Pancreas (tissue), 10 donors: Measurements from ENCODE around the gene LMO1. TPM values are rescaled to one million over a fixed set of nuclear protein-coding genes. Genes with fewer than 3 reads are reported as not detected.

Experiments
- ATAC-seq, 4 donors: fragments of 200-7000 bp; cut with Tn5 transposase; one replicate each; pipeline versions ENCODE4 v1.8.0 to v1.9.1; 2020; ENCODE audit warnings: mild to moderate bottlenecking in 4 of 4, moderate library complexity in 4 of 4
- DNase-seq, 6 donors: peaks; one replicate each; pipeline ENCODE4 v3.0.0-alpha.2; 2020
- FAIRE-seq: peaks from 2 replicates; lab custom pipeline; 2012; peaks lifted over from hg19 to GRCh38; lab: Jason Lieb, UNC
- H3K27ac ChIP-seq, 4 donors: fragments of 200-600 bp; sonication (generic); 1 replicate in 3 of 4; 2 replicates in 1 of 4; pipeline versions ENCODE4 v1.5.0 to v1.8.0; 2020
- H3K27me3 ChIP-seq, 4 donors: fragments of 200-600 bp; one replicate each; pipeline ENCODE4 v1.8.0; 2021
- H3K36me3 ChIP-seq, 3 donors: fragments of 200-600 bp; sonication (generic) in 1 of 3; one replicate each; pipeline versions ENCODE4 v1.5.0 to v1.8.0; 2020 to 2021
- H3K4me1 ChIP-seq, 3 donors: fragments of 200-600 bp; one replicate each; pipeline ENCODE4 v1.8.0; 2021
- H3K4me3 ChIP-seq, 4 donors: fragments of 200-600 bp; sonication (generic) in 2 of 4; one replicate each; pipeline versions ENCODE4 v1.5.0 to v1.8.0; 2020 to 2021
- H3K9me3 ChIP-seq, 4 donors: fragments of 200-600 bp; one replicate each; pipeline ENCODE4 v1.8.0; 2021
- WGBS, 2 donors: extraction: QIAGEN DNeasy Blood & Tissue Kit; methylation state at CpG; one replicate each; pipeline ENCODE4 v1.1.7; 2013; 5-methylcytosine and 5-hydroxymethylcytosine counted together
- intact Hi-C, 3 donors: fragments of 100-400 bp; cut with DNase I; formaldehyde crosslinking; loops; one replicate each; pipeline versions ENCODE4 v1.11.1 to v1.14.2; 2022
- polyA plus RNA-seq, 2 donors: library from polyadenylated mRNA; stranded (reverse); fragments of 200-250 nt; gene quantifications; one replicate each; pipeline ENCODE4 v1.2.3, GENCODE V29; 2013
- total RNA-seq, 6 donors: library from RNA; stranded (reverse); fragmentation: NEBNext Ultra II Directional in 4 of 6; extraction: Animal tissue kit (Norgen Biotek cat#: 25700) in 4 of 6; gene quantifications; one replicate each; pipeline versions ENCODE4 v1.2.1 to v1.2.4, GENCODE V29; 2021 to 2023
- TF ChIP-seq, protein P1 (sequence below), 4 donors: fragments of 200-600 bp; sonication (generic) in 3 of 4; IDR thresholded peaks; one replicate each; pipeline versions ENCODE4 v1.5.0 to v1.8.0; 2021; ENCODE audit warnings: antibody characterized with exemption in 4 of 4
- donor health status: healthy with polysubstance abuse.
- donor health status: DM: no; HTN: no; CAD: no; lungs with moderate emphysema.
- donor health status: DM: no; HTN: no; CAD: no.
- donor health status: control.
- donor health status: control.
- donor health status: Bipolar disorder and iron deficiency.
- donor health status: DM: yes; HTN: yes; CAD: no.
- donor health status: DM: no; HTN: no; CAD: no.
- donor health status: DM: no; HTN: no; CAD: no.
- donor health status: DM: yes; HTN: yes; CAD: no.

LMO1 gene
- total and polyA plus RNA-seq, 8 donors = 0.14 to 6.8 (median 0.61) TPM

DNA sequence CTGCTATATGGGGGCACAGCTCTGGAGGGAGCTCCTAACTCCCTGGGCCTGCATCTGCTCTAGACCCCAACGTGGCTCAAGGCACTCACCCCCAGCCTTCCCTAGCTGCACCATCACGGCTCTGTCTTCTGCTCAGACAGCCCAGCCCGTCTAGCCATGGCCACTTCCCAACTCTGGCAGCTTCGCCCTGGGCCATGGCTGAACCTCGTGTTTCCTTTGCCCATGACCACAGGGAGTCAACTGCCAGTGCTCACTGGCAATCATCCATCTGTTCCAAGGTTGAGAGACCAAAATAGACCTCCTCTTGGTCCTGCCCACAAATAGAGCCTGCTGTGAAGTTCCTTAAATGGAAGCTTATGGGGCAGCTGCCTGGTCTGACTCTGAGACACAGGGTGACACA is 5.4 kb downstream of the LMO1 start:
- peaks cover 0 to 7% (median 0%) of the 10 kb centered on the region in 4 donors for H3K27me3 ChIP-seq
- no peaks in the 10 kb centered on the region for H3K9me3 ChIP-seq
- H3K4me3 ChIP-seq = no peak overlapping the region
- H3K36me3 ChIP-seq = no peaks in the 10 kb centered on the region
- no peak overlapping the region for H3K27ac ChIP-seq
- peak in 1 of 6 donors; percentile 38 for DNase-seq
- ATAC-seq = no peak
- peaks cover 0 to 4% (median 3%) of the 10 kb centered on the region in 3 donors for H3K4me1 ChIP-seq
- intact Hi-C loops = no loop called here
- WGBS, 2 donors = 65 to 66% methylated on average over 5 of the region's 5 CpGs
- TF ChIP-seq, protein P1, sequence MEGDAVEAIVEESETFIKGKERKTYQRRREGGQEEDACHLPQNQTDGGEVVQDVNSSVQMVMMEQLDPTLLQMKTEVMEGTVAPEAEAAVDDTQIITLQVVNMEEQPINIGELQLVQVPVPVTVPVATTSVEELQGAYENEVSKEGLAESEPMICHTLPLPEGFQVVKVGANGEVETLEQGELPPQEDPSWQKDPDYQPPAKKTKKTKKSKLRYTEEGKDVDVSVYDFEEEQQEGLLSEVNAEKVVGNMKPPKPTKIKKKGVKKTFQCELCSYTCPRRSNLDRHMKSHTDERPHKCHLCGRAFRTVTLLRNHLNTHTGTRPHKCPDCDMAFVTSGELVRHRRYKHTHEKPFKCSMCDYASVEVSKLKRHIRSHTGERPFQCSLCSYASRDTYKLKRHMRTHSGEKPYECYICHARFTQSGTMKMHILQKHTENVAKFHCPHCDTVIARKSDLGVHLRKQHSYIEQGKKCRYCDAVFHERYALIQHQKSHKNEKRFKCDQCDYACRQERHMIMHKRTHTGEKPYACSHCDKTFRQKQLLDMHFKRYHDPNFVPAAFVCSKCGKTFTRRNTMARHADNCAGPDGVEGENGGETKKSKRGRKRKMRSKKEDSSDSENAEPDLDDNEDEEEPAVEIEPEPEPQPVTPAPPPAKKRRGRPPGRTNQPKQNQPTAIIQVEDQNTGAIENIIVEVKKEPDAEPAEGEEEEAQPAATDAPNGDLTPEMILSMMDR (IDR thresholded peaks at IDR 0.05) = no peak
- FAIRE-seq = no peak

DNA sequence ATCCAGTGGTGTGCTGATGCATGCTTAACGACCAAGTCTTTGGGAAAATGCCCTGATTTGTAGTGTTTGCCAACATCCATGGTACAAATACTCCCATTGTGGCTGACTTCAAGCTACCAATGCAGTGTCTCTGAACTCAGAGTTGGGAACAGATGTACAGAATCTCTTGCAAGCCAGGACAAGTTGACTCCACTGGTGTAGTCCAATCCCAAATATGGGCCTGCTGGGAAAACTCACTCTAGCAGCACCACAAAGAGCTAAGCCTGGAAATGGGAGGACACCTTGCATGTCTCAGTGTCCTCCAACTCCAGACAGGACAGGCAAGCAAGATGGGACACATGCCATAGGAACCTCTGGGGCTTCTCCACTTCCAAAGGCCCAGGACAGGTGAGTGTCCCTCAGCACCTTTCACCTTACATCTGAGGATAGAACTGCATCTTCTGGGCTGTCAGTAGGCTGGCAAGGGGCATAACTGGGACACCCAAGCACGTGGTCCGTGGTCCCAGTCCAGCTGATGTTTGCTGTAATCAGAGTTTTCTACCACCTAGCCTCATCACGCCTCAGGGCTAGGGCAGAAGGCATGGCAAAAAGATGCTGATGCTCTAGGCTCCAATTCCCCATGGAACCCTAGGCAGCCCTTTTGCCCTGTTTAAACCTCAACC is 6.5 kb downstream of the LMO1 start:
- peak in 1 of 6 donors; percentile 38 for DNase-seq
- intact Hi-C loops = no loop called here
- 70 to 87% methylated on average over 4 of the region's 4 CpGs for WGBS, 2 donors

DNA sequence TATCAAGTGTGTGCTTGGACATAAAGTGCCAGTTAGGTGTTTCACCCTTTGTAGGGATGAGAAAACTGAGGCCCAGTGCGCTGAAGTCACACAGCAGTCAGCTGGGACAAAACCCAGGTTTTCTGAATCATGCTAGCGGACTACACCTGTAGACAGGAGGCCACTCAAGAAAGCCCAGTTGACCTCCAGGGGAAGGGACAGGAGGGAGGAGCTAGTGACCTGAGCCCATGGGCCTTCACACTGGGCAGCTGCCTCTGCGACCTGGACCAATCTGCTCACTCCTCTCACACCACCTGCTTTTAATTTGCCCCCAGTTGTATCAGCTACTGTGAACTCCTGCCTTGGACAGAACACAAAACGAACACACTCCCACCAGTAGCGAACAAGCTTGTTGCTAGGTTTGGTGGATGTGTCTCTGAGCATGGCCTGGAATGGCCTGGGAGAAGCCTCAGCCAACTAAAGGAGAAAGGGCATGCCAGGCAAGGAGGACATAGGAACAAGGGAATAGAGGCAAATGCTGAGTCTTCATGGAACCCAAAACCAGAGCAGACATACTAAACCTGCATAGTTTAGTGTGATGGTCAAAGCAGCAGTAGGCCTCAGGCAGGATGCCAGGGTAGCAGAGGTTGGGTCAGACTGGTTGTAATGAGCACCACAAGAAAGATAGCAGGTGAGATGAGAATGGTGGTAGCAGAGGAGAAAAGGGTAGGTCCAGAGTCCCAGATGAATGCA is 7.2 kb downstream of the LMO1 start:
- DNase-seq = no peak
- H3K4me3 ChIP-seq = no peak overlapping the region
- H3K36me3 ChIP-seq = no peaks in the 10 kb centered on the region
- no peaks in the 10 kb centered on the region for H3K4me1 ChIP-seq
- peaks cover 0 to 2% (median 0%) of the 10 kb centered on the region in 4 donors for H3K27me3 ChIP-seq
- no peak for FAIRE-seq
- H3K9me3 ChIP-seq = no peaks in the 10 kb centered on the region
- ATAC-seq = no peak
- WGBS, 2 donors = 76 to 78% methylated on average over 5 of the region's 5 CpGs
- TF ChIP-seq, protein P1 (IDR thresholded peaks at IDR 0.05) = no peak
- no peak overlapping the region for H3K27ac ChIP-seq
- intact Hi-C loops = no loop called here

More for the DNA sequence above, 6.5 kb downstream of the LMO1 start:
- H3K27me3 ChIP-seq = peaks cover 0 to 7% (median 0%) of the 10 kb centered on the region in 4 donors
- H3K9me3 ChIP-seq = no peaks in the 10 kb centered on the region
- TF ChIP-seq, protein P1 (IDR thresholded peaks at IDR 0.05) = no peak
- H3K4me3 ChIP-seq = no peak overlapping the region
- ATAC-seq = no peak
- no peaks in the 10 kb centered on the region for H3K4me1 ChIP-seq
- no peaks in the 10 kb centered on the region for H3K36me3 ChIP-seq
- no peak for FAIRE-seq
- no peak overlapping the region for H3K27ac ChIP-seq

DNA sequence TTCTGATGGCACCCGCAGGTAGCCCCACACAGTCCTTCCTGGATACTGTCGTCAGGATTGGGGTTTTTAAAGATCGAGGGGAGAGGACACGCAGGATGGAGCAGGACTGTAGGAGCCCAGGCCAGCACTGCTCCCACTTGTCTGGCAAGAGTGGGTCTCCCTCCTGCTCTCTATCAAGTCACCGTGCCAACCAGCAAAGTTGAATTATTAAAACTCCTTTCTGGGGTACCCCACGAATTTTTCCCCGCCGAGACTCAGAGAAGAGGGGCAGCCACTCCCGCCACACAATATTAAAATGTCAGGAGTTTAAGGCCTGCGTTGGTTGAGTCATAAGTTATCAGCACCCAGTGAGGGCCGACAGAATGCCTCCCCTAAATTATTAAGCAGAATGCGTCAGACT is 10.1 kb downstream of the LMO1 start:
- no peak for ATAC-seq
- Histone ChIP-seq H3K4me1 (no peaks in the 10 kb centered on the region), H3K27me3 (no peaks in the 10 kb centered on the region), H3K27ac (no peak overlapping the region), H3K9me3 (no peaks in the 10 kb centered on the region), H3K4me3 (no peak overlapping the region), H3K36me3 (no peaks in the 10 kb centered on the region)
- no peak for FAIRE-seq
- DNase-seq = no peak
- TF ChIP-seq, protein P1 (IDR thresholded peaks at IDR 0.05) = no peak
- intact Hi-C loops = no loop called here
- WGBS, 2 donors = 70 to 79% methylated on average over 12 of the region's 12 CpGs

GRCh38 chr11:8252946-8253345 is 10.7 kb downstream of the LMO1 start:
- H3K4me3 ChIP-seq = no peak overlapping the region
- ATAC-seq (no peak), DNase-seq (peak in 1 of 6 donors; percentile 39), FAIRE-seq (no peak)
- no peaks in the 10 kb centered on the region for H3K27me3 ChIP-seq
- H3K4me1 ChIP-seq = no peaks in the 10 kb centered on the region
- TF ChIP-seq, protein P1 (IDR thresholded peaks at IDR 0.05) = no peak
- WGBS, 2 donors = 76 to 80% methylated on average over 5 of the region's 5 CpGs
- intact Hi-C loops = no loop called here
- no peaks in the 10 kb centered on the region for H3K36me3 ChIP-seq
- H3K27ac ChIP-seq = no peak overlapping the region
- no peaks in the 10 kb centered on the region for H3K9me3 ChIP-seq
